ENCODE data around the gene SLC7A11. TPM values are rescaled to one million over a fixed set of nuclear protein-coding genes. Genes with fewer than 3 reads are reported as not detected.
A peak's percentile ranks its signal among the peaks of the same experiment; 100 is the strongest.
"Not testable (repeated sequence)": the region's sequence is repeated elsewhere in the genome, so short reads cannot be mapped to it uniquely, and the experiment has no call there.

The SLC7A11 gene
- total RNA-seq, 1 donor: 0.27 TPM

DNA sequence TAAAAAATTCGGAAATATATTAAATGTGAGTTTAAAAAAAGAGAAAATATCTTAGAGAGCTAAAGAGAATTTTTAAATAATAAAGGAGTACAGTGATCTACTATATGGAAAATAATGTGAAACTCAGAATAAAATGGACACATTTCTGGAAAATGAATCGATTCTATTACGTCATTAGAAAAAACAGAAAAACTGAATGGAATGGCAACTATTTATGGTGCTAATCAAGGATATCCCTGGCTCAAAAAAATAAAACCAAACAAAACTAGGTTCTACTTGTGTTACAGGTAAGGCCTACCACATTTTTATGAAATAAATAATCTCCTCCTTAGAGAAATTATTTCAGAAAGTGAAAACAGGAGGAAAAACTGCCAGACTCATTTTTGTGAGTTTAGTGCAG lies 5.5 kb upstream of the SLC7A11 start:
- DNase-seq (ENCODE audit: low read depth in 2 of 3, low spot score in 2 of 3): no peak

GRCh38 chr4:138243369-138243768 lies 1.2 kb upstream of the SLC7A11 start:
- DNase-seq (ENCODE audit: low read depth in 2 of 3, low spot score in 2 of 3): no peak

- DNase-seq (ENCODE audit: low read depth in 2 of 3, low spot score in 2 of 3): no peak
These were observed 646 bp upstream of the SLC7A11 start for GRCh38 chr4:138242834-138243156.

DNA sequence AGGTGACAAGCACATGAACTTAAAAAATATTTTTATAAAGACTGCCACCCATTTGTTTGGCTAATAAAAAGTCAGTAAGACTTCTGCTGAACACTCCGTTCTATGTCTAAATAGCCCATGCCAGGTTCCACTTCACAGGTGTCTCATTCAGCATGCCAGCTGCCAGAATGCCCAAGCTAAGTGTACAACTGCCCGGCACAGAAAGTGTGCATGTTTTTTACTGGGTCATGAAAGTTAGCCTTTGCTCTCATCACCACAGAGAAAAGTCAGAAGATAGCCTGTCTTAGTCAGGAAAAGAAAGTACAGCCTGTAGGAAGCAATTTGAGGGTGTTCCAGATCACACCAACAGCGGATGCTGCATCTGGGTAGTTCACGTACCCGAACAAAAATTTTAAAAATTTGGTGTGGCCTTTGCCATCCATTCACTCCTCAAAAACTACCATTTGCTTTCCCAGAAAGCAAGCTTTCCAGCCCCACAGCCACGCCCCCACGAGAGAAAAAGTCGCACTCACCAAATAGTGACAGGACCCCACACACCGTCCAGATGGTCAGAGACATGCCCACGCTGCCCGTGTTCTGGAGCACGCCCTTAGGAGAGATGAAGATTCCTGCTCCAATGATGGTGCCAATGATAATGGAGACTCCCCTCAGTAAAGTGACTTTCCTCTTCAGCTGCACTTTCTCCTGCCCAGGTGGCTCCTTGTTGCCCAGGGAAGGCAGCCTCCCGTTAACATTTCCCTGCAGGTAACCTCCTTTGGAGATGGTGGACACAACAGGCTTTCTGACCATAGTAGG lies 671 bp downstream of the SLC7A11 start:
- DNase-seq (ENCODE audit: low read depth in 2 of 3, low spot score in 2 of 3): no peak

DNA sequence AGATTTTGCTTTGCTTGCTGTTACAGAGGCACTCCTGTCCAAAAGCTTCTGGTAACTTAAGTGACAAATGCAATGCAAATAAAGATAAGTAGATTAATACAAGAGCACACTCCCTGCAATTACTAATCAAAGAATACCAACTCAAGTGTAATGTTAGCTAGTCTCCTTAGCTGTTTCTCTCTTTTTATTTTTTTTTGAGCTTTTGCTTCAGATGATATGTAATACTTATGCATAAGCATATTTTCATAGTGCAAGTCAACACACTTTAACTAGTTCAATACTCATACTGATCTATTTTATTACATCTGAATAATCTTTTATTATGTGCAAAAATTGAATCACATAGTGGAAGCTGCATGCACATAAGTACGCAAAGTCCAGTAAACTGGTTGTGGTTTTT lies 2.7 kb downstream of the SLC7A11 start:
- no peak for DNase-seq (ENCODE audit: low read depth in 2 of 3, low spot score in 2 of 3)

DNA sequence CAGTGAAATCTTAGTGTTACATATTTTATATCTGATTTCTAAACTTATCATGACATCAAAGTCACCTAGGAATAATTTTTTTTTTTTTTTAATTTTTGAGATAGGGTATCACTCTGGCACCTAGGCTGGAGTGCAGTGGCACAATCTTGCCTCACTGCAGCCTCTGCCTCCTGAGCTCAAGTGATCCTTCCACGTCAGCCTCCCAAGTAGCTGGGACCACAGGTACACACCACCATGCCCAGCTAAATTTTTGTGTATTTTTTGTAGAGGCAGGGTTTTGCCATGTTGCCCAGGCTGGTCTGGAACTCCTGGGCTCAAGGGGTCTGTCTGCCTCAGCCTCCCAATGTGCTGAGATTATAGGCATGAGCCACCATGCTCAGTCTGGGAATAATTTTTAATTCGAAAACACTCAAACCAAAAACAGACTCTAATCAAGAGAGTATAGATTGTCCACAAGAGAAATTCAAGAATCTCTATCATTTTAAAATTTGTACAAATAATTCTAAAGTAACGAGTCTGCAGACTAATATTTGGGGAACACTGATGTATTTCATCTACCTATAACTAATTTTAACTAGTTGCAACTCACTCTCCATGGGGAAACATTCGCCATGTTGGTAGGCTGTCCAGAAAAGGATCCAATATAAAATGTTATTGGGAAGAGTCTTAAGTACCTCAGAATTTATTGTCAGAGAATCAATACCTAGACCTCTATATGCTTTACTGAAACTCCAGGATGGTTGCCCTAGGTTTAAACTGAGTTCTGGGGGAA lies 3.4 kb downstream of the SLC7A11 start:
- no peak for DNase-seq (ENCODE audit: low read depth in 2 of 3, low spot score in 2 of 3)

DNA sequence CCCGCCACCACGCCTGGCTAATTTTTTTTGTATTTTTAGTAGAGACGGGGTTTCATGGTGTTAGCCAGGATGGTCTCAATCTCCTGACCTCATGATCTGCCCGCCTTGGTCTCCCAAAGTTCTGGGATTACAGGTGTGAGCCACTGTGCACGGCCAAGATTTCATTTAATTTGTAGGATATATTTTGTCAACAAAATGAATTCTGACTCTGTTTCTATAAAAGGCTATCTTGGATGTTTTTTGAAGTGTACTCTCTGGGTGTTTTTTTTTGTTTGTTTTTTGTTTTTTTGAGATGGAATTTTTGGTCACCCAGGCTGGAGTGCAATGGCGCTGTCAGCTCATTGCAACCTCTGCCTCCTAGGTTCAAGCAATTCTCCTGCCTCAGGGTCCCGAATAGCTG lies 5.0 kb downstream of the SLC7A11 start:
- DNase-seq (ENCODE audit: low read depth in 2 of 3, low spot score in 2 of 3): not testable (repeated sequence)

DNA sequence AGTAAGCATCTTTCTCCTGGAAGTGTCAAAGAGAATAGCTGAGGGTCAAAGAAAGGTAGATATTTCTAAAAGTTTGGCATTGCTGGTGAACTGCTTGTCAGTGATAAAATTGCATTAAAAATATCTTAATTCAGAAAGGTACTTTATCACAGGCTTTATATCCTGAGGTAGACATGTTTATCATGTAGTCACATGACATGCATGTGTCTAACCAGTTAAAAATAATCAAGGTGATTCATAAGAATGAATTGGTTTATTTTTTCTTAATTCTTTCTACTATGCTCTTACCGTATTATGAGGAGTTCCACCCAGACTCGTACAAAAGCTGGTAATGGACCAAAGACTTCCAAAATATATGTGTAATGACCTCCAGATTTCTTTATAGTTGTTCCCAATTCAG lies 6.1 kb downstream of the SLC7A11 start:
- no peak for DNase-seq (ENCODE audit: low read depth in 2 of 3, low spot score in 2 of 3)

DNA sequence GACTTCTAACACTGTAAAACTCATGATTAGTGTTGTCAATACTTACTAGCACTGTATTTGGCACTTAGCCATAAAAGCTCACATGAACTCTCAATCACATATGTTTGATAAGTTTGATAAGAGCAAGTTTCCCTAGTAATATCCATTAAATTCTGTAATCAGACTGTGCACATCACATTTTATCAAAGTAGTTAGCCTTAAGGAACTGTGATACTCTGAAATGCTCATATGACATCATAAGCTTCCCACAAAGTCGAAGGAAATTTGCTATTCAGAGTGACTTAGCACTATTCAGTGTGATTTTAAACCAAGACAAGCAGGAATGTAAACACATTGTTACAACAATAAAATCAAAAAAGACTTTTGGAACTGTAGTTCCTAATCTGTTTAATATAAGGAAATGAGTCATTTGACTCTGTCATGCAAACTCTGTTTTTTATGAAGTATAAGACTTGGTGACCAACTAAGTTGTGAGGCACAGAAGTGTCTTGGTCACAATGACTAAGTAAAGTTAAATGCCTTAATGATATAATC lies 6.7 kb downstream of the SLC7A11 start:
- peak in 2 of 3 donors; percentile 68 to 74 for DNase-seq (ENCODE audit: low read depth in 2 of 3, low spot score in 2 of 3)

GRCh38 chr4:138234248-138234647 lies 7.9 kb downstream of the SLC7A11 start:
- DNase-seq (ENCODE audit: low read depth in 2 of 3, low spot score in 2 of 3): no peak

- no peak for DNase-seq (ENCODE audit: low read depth in 2 of 3, low spot score in 2 of 3)
These were observed 8.7 kb downstream of the SLC7A11 start for GRCh38 chr4:138233313-138234034.

GRCh38 chr4:138232364-138232763 lies 9.8 kb downstream of the SLC7A11 start:
- DNase-seq (ENCODE audit: low read depth in 2 of 3, low spot score in 2 of 3): no peak

- no peak for DNase-seq (ENCODE audit: low read depth in 2 of 3, low spot score in 2 of 3)
These were observed 12.1 kb downstream of the SLC7A11 start for GRCh38 chr4:138230048-138230447.

DNA sequence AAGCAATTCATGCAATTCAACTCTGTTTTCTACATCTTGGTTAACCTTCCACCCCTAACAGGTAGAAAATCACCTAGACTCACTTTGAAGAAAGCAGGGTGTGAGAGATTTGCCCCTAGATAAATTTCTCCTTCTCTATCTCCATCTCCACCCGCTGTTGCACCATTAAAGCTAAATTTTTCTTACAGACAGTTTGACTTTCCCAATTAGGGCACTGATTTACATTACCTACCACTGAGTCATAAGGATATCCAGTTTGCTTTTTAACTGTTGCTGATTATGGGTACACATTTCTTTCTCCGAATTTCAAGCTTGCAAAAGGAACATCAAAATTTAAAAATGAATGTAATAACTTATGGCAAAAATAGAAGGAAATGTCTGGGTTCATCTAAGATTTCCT lies 13.0 kb downstream of the SLC7A11 start:
- DNase-seq (ENCODE audit: low read depth in 2 of 3, low spot score in 2 of 3): no peak

DNA sequence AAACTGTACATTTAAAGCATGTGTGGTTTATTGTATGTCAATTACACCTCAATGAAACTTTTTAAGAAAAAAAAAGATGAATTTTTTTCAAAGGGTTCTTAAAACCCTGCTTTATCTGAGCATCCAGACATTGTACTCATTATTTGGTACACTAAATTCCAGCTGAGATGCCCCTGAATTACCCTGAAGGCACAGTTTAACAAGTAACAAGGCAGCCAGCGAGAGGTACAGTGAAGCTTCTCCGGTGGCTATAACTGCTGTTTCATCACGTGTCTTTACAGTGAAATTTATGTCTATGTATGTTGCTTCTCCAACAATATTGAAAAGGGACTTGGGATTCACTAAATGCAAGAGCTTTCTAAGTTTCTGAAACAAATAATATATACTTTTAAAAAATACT lies 15.8 kb downstream of the SLC7A11 start:
- no peak for DNase-seq (ENCODE audit: low read depth in 2 of 3, low spot score in 2 of 3)

- no peak for DNase-seq (ENCODE audit: low read depth in 2 of 3, low spot score in 2 of 3)
These were observed 16.7 kb downstream of the SLC7A11 start for GRCh38 chr4:138225477-138225876.

- DNase-seq (ENCODE audit: low read depth in 2 of 3, low spot score in 2 of 3): no peak
These were observed 17.5 kb downstream of the SLC7A11 start for GRCh38 chr4:138224614-138225013.

GRCh38 chr4:138223231-138223910 lies 18.8 kb downstream of the SLC7A11 start:
- DNase-seq (ENCODE audit: low read depth in 2 of 3, low spot score in 2 of 3): peak in 1 of 3 donors; percentile 36

DNA sequence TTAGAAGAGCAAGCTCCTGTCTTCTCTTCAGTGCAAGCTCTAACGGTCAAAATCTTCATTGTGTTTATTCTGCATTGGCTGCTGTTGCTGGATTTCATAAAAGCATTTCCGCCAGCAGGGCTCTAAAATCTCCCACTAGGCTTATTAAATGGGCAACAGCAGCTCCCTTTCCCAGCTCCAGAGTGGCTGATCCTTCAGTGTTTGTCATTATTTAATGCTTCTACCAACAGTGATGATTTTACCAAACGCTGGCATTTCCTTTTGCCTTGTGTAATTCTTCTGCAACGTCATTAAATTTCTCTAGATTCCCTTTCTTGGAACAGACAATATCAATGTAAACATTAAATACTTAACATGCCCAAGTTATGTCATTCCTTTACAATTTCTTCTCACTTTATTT lies 20.1 kb downstream of the SLC7A11 start:
- no peak for DNase-seq (ENCODE audit: low read depth in 2 of 3, low spot score in 2 of 3)

DNA sequence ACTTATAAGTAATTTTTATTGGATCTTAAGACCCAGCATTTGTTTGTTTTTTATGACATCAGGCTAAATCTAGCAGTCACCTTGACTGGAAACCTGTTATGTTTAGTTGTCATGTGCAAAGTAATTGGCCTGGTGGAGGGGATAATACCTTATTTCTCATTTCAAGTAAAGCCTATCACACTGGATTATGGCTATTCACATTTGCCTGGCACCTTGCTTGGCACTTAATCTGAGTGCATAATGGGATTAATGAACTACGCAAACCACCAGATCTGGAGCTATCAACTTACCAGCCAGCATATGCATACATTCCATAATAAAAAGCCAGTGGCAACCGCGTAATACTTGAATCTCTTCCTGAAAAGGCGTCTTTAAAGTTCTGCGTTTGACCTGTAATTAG lies 23.2 kb downstream of the SLC7A11 start:
- DNase-seq (ENCODE audit: low read depth in 2 of 3, low spot score in 2 of 3): no peak

DNA sequence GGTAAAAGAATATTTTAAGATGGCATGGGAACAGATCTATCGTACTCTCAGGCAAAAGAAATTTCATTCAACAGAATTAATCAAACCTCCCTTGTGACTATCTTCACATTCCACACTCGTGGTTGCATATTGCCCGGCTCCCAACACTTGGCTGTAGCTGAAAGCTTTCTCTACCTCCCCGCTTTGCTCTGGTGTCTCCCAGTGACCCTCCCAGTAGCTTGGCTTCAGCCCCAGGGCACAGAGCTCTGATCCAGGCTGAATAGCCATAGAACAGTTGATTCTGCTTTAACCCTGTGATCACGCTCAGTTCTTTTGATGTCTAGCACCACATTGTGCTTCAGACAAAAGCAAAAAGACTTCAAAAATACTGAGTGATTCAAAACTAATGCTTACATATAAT lies 24.6 kb downstream of the SLC7A11 start:
- no peak for DNase-seq (ENCODE audit: low read depth in 2 of 3, low spot score in 2 of 3)
